H1 (cell line): ENCODE results near the gene PKN3. TPM values are rescaled to one million over a fixed set of nuclear protein-coding genes. Genes with fewer than 3 reads are reported as not detected.

Source experiments
- CTCF ChIA-PET: fragments of 300-600 bp; sonication (Branson Sonifier 250); formaldehyde crosslinking; loops from one replicate; lab custom pipeline; 2021; ENCODE audit not compliant: partially characterized antibody; lab: Charles Lee
- POLR2A ChIA-PET: fragments of 300-600 bp; sonication (Branson Sonifier 250); formaldehyde crosslinking; loops from one replicate; lab custom pipeline; 2021; ENCODE audit warnings: inconsistent platforms; ENCODE audit not compliant: partially characterized antibody; lab: Charles Lee
- DNase-seq, 2 experiments: peaks; one replicate each; pipeline versions ENCODE4 v3.0.0 to v3.0.0-alpha.2; 2010 to 2022; ENCODE audit warnings: low spot score in 2 of 2, low read depth in 1 of 2, mixed read lengths in 1 of 2
- FAIRE-seq: peaks from 2 replicates; lab custom pipeline; 2011; peaks lifted over from hg19 to GRCh38; lab: Jason Lieb, UNC
- H2AFZ ChIP-seq: 2 replicates; pipeline ENCODE4 v1.8.1; 2012; ENCODE audit warnings: low read length, inconsistent platforms
- H2AK5ac ChIP-seq: 2 replicates; pipeline ENCODE4 v1.6.1; 2013; ENCODE audit warnings: low read depth, low read length
- H2BK120ac ChIP-seq: replicated peaks from 2 replicates; pipeline ENCODE3; 2013; ENCODE audit warnings: low read depth, low read length, inconsistent platforms
- H2BK12ac ChIP-seq: 2 replicates; pipeline ENCODE4 v1.6.1; 2013; ENCODE audit warnings: low read depth, low read length
- H2BK15ac ChIP-seq: 2 replicates; pipeline ENCODE4 v1.6.1; 2013; ENCODE audit warnings: low read length
- H2BK20ac ChIP-seq: 2 replicates; pipeline ENCODE4 v1.6.1; 2013; ENCODE audit warnings: low read length
- H2BK5ac ChIP-seq: 2 replicates; pipeline ENCODE4 v1.6.1; 2013; ENCODE audit warnings: low read depth, low read length
- H3K14ac ChIP-seq: 2 replicates; pipeline ENCODE4 v1.6.1; 2013; ENCODE audit warnings: inconsistent platforms; ENCODE audit not compliant: insufficient read length
- H3K18ac ChIP-seq: 2 replicates; pipeline ENCODE4 v1.6.1; 2013; ENCODE audit warnings: low read length; ENCODE audit errors: extremely low read depth
- H3K23ac ChIP-seq: 2 replicates; pipeline ENCODE4 v1.6.1; 2013; ENCODE audit warnings: inconsistent platforms; ENCODE audit not compliant: insufficient read length
- H3K23me2 ChIP-seq: 2 replicates; pipeline ENCODE4 v1.6.1; 2013; ENCODE audit warnings: low read depth, low read length
- H3K27ac ChIP-seq: 2 replicates; pipeline ENCODE4 v1.6.1; 2011; ENCODE audit warnings: low read depth, low read length, inconsistent platforms
- H3K27me3 ChIP-seq, 4 experiments: replicated peaks in 1 of 4; 1 replicate in 1 of 4; 2 replicates in 3 of 4; pipeline versions ENCODE4 v1.6.1 to v1.8.1; 2011 to 2013; ENCODE audit warnings: low read length in 3 of 4, mild to moderate bottlenecking in 3 of 4, inconsistent platforms in 2 of 4, mixed read lengths in 2 of 4, moderate library complexity in 1 of 4; ENCODE audit not compliant: control insufficient read depth in 3 of 4, insufficient read depth in 3 of 4; ENCODE audit errors: extremely low read depth in 1 of 4
- H3K36me3 ChIP-seq, 4 experiments: 2 replicates each; pipeline versions ENCODE4 v1.6.1 to v1.8.1; 2011 to 2013; ENCODE audit warnings: mild to moderate bottlenecking in 4 of 4, low read length in 3 of 4, moderate library complexity in 2 of 4, control low read depth in 1 of 4, inconsistent platforms in 1 of 4; ENCODE audit not compliant: insufficient read depth in 4 of 4, control insufficient read depth in 2 of 4
- H3K4ac ChIP-seq: replicated peaks from 2 replicates; pipeline ENCODE3; 2013; ENCODE audit warnings: low read length, low read depth, mixed read lengths, inconsistent platforms; ENCODE audit not compliant: insufficient read length
- H3K4me1 ChIP-seq, 4 experiments: replicated peaks in 1 of 4; 1 replicate in 1 of 4; 2 replicates in 3 of 4; pipeline versions ENCODE4 v1.6.1 to v1.8.1; 2011 to 2013; ENCODE audit warnings: low read length in 3 of 4, inconsistent platforms in 2 of 4, mixed read lengths in 1 of 4; ENCODE audit not compliant: insufficient read depth in 4 of 4, control insufficient read depth in 3 of 4
- H3K4me2 ChIP-seq, 2 experiments: 2 replicates each; pipeline versions ENCODE4 v1.6.1 to v1.8.1; 2011 to 2013; ENCODE audit warnings: low read depth in 2 of 2, low read length in 2 of 2, control low read depth in 1 of 2, inconsistent platforms in 1 of 2, mild to moderate bottlenecking in 1 of 2; ENCODE audit not compliant: insufficient read depth in 1 of 2
- H3K4me3 ChIP-seq, 4 experiments: fragments of 200-600, 300-600 bp in 1 of 4; sonication (generic), shearing (Covaris generic), sonication (Bioruptor Twin) in 1 of 4; 2 replicates each; pipeline versions ENCODE4 v1.5.1 to v1.8.1; 2011 to 2016; ENCODE audit warnings: low read length in 4 of 4, low read depth in 3 of 4, control low read depth in 2 of 4, inconsistent platforms in 2 of 4, mild to moderate bottlenecking in 2 of 4, mixed read lengths in 1 of 4, moderate library complexity in 1 of 4; ENCODE audit not compliant: insufficient read depth in 2 of 4; ENCODE audit errors: extremely low read depth in 1 of 4
- H3K56ac ChIP-seq: replicated peaks from 2 replicates; pipeline ENCODE3; 2013; ENCODE audit warnings: low read depth, mild to moderate bottlenecking, mixed read lengths, low read length, inconsistent platforms; ENCODE audit not compliant: insufficient read length
- H3K79me1 ChIP-seq: 2 replicates; pipeline ENCODE4 v1.6.1; 2013; ENCODE audit warnings: low read depth, low read length, control low read depth
- H3K79me2 ChIP-seq, 2 experiments: 2 replicates each; pipeline versions ENCODE4 v1.6.1 to v1.8.1; 2012 to 2013; ENCODE audit warnings: low read length in 2 of 2, mild to moderate bottlenecking in 2 of 2, inconsistent platforms in 1 of 2; ENCODE audit not compliant: insufficient read depth in 2 of 2, control insufficient read depth in 1 of 2
- H3K9ac ChIP-seq, 4 experiments: replicated peaks in 1 of 4; 1 replicate in 1 of 4; 2 replicates in 3 of 4; pipeline versions ENCODE4 v1.6.1 to v1.8.1; 2011 to 2013; ENCODE audit warnings: low read depth in 3 of 4, low read length in 3 of 4, control low read depth in 2 of 4, mild to moderate bottlenecking in 2 of 4, moderate library complexity in 2 of 4, inconsistent platforms in 1 of 4; ENCODE audit errors: extremely low read depth in 1 of 4
- H3K9me3 ChIP-seq, 2 experiments: 2 replicates each; pipeline versions ENCODE4 v1.6.1 to v1.8.1; 2012 to 2013; ENCODE audit warnings: mild to moderate bottlenecking in 2 of 2, moderate library complexity in 2 of 2, control low read depth in 1 of 2, inconsistent platforms in 1 of 2, low read depth in 1 of 2, low read length in 1 of 2, mixed read lengths in 1 of 2; ENCODE audit not compliant: insufficient read depth in 2 of 2
- H4K20me1 ChIP-seq, 2 experiments: replicated peaks in 1 of 2; 2 replicates each; pipeline versions ENCODE3 to v1.8.1; 2011 to 2013; ENCODE audit warnings: inconsistent platforms in 2 of 2, low read length in 2 of 2, mild to moderate bottlenecking in 1 of 2; ENCODE audit not compliant: insufficient read depth in 2 of 2, control insufficient read depth in 1 of 2
- H4K5ac ChIP-seq: 2 replicates; pipeline ENCODE4 v1.6.1; 2013; ENCODE audit warnings: low read length, low read depth, mixed read lengths, inconsistent platforms; ENCODE audit not compliant: insufficient read length
- H4K8ac ChIP-seq: 2 replicates; pipeline ENCODE4 v1.8.0; 2013; ENCODE audit warnings: mild to moderate bottlenecking, moderate library complexity, low read length, inconsistent platforms; ENCODE audit not compliant: insufficient read depth; ENCODE audit errors: extremely low read depth
- H4K91ac ChIP-seq: replicated peaks from 2 replicates; pipeline ENCODE3; 2013; ENCODE audit warnings: low read length, mixed read lengths, inconsistent platforms; ENCODE audit not compliant: insufficient read length
- ASH2L ChIP-seq: fragments of 200-600, 300-600 bp; sonication (generic); IDR thresholded peaks from one replicate; pipeline ENCODE4 v1.7.1; 2017; ENCODE audit warnings: low read length
- CTBP2 ChIP-seq: IDR thresholded peaks from 2 replicates; pipeline ENCODE4 v1.7.0; 2011; ENCODE audit warnings: borderline replicate concordance, mild to moderate bottlenecking, moderate library complexity, mixed read lengths, low read length; ENCODE audit not compliant: insufficient read depth, insufficient read length
- EGR1 ChIP-seq: IDR thresholded peaks from 2 replicates; pipeline ENCODE4 v1.6.1; 2011; ENCODE audit warnings: low read depth, low read length, borderline replicate concordance
- PHF8 ChIP-seq: fragments of 200-600 bp; sonication (generic); conservative IDR thresholded peaks from 2 replicates; pipeline ENCODE4 v1.7.1; 2012; ENCODE audit warnings: low read depth, mild to moderate bottlenecking, inconsistent platforms, low read length, moderate library complexity
- POLR2A ChIP-seq, 2 experiments: IDR thresholded peaks; 1 replicate in 1 of 2; 2 replicates in 1 of 2; pipeline ENCODE4 v1.6.1; 2011; ENCODE audit warnings: low read depth in 2 of 2, low read length in 2 of 2, mild to moderate bottlenecking in 2 of 2; ENCODE audit errors: control extremely low read depth in 1 of 2
- POLR2AphosphoS5 ChIP-seq: IDR thresholded peaks from 2 replicates; pipeline ENCODE4 v1.6.1; 2011; ENCODE audit warnings: low read depth, low read length
- SIN3A ChIP-seq, 2 experiments: IDR thresholded peaks in 1 of 2; conservative IDR thresholded peaks in 1 of 2; 2 replicates each; pipeline ENCODE4 v1.6.1; 2011 to 2012; ENCODE audit warnings: low read length in 2 of 2, improper control_type of control experiment in 1 of 2, low read depth in 1 of 2, mild to moderate bottlenecking in 1 of 2
- SUZ12 ChIP-seq: fragments of 200-600 bp; sonication (generic); IDR thresholded peaks from 2 replicates; pipeline ENCODE4 v1.6.1; 2012; ENCODE audit warnings: mild to moderate bottlenecking, inconsistent platforms, low read length, moderate library complexity, mixed read lengths
- TEAD4 ChIP-seq: IDR thresholded peaks from 2 replicates; pipeline ENCODE4 v1.6.1; 2012; ENCODE audit warnings: low read depth, low read length, inconsistent platforms, mixed read lengths
- WGBS, 2 experiments: shearing (Covaris generic) in 1 of 2; methylation state at CpG; one replicate each; pipeline versions ENCODE4 v1.1.6 to v1.1.7; 2013 to 2015; ENCODE audit warnings: low lambda C conversion rate in 2 of 2, mixed read lengths in 2 of 2, inconsistent platforms in 1 of 2, low coverage in 1 of 2, missing lambda C conversion rate in 1 of 2; ENCODE audit not compliant: insufficient replicate concordance in 2 of 2, insufficient coverage in 1 of 2, insufficient read length in 1 of 2; ENCODE audit errors: extremely low coverage in 1 of 2, missing lambda C conversion rate in 1 of 2; 5-methylcytosine and 5-hydroxymethylcytosine counted together
- polyA plus RNA-seq, 7 experiments: library from polyadenylated mRNA; depleted of rRNA in 3 of 7; stranded (reverse) in 5 of 7; unstranded in 2 of 7; fragments of >200 nt in 5 of 7; fragments of 200-250 nt in 2 of 7; gene quantifications; 1 replicate in 5 of 7; 2 replicates in 1 of 7; 4 replicates in 1 of 7; pipeline versions ENCODE4 v1.2.1 to v1.2.3, GENCODE V29; 2011 to 2013; ENCODE audit warnings: missing spikeins in 2 of 7, mixed read lengths in 2 of 7
- total RNA-seq: library from RNA; stranded (reverse); fragmentation: NEBNext Ultra II Directional; extraction: Animal tissue kit (Norgen Biotek cat#: 25700); gene quantifications from 2 replicates; pipeline ENCODE4 v1.2.1, GENCODE V29; 2021
- TF ChIP-seq, protein P1 (sequence below): IDR thresholded peaks from 2 replicates; pipeline ENCODE4 v1.6.1; 2012; ENCODE audit warnings: inconsistent platforms

Gene PKN3
- total and polyA plus RNA-seq, 2 of the 8 experiments (the other 6 are each of a cell fraction or from before 2014, with no cell fraction given), result 15.7 to 16.3 TPM

GRCh38 chr9:128656416-128657343, 45.6 kb upstream of the PKN3 start, which contains the start of gene DYNC2I2:
Gene DYNC2I2 (minus strand): TSS chr9:128656847. CDS start chr9:128656726, 121 bp downstream.
- H4K5ac ChIP-seq, result peak within 1 kb of the TSS; percentile 100
- no peak within 1 kb of the TSS for H2AK5ac ChIP-seq
- H3K9ac ChIP-seq, result peak within 1 kb of the TSS; percentile 93 to 100 (median 99)
- WGBS, 2 experiments, result 2% methylated on average over 71 of the region's 86 CpGs; no CpG with 5 or more reads in 1 of the 2 experiments
- H4K20me1 ChIP-seq, result peaks cover 0 to 2% of the 10 kb centered on the region in 2 experiments
- no peak within 1 kb of the TSS for H3K14ac ChIP-seq
- H4K91ac ChIP-seq, result peak within 1 kb of the TSS; percentile 100
- H3K56ac ChIP-seq, result peak within 1 kb of the TSS; percentile 98
- peak within 1 kb of the TSS; percentile 91 for H2BK120ac ChIP-seq
- peak within 1 kb of the TSS; percentile 100 for H2BK5ac ChIP-seq
- peak within 1 kb of the TSS; percentile 66 to 86 (median 68) for H3K4me3 ChIP-seq
- peak within 1 kb of the TSS; percentile 68 to 98 for H3K4me2 ChIP-seq
- FAIRE-seq (no peak), DNase-seq (peak; percentile 84 to 97)
- H3K23me2 ChIP-seq, result peaks cover 4% of the 10 kb centered on the region; the same call in 1 of the 2 replicates
- no peaks in the 10 kb centered on the region for H3K27me3 ChIP-seq
- H3K27ac ChIP-seq, result peak within 1 kb of the TSS; percentile 100
- peak within 1 kb of the TSS; percentile 99 for H2BK12ac ChIP-seq
- H3K36me3 ChIP-seq, result peaks cover 0 to 9% (median 0%) of the 10 kb centered on the region in 4 experiments; a peak in 1 of 8 replicates
- H2BK20ac ChIP-seq, result peak within 1 kb of the TSS; percentile 100
- no peak within 1 kb of the TSS for H3K4ac ChIP-seq
- peak within 1 kb of the TSS; percentile 100 for H2AFZ ChIP-seq
- peak within 1 kb of the TSS; percentile 100; the same call in 1 of the 2 replicates for H4K8ac ChIP-seq
- POLR2A ChIA-PET, result interaction anchor here (0.9 to 43.1 kb wide), 3 partner anchors 13 to 39 kb away, joined by 3 to 1197 read pairs (median 4); partner anchors contain the start of genes PKN3 and SET
- H3K79me2 ChIP-seq, result peaks cover 0 to 2% of the 10 kb centered on the region in 2 experiments; a peak in 1 of 4 replicates
- H3K4me1 ChIP-seq, result no peaks in the 10 kb centered on the region; a peak in 2 of 7 replicates
- peak within 1 kb of the TSS; percentile 100 for H3K18ac ChIP-seq
- CTCF ChIA-PET, result interaction anchor here (1.2 kb wide), 1 partner anchor 13 kb away, joined by 4 read pairs; no protein-coding TSS in a partner anchor
- no peaks in the 10 kb centered on the region for H3K9me3 ChIP-seq
- H3K79me1 ChIP-seq, result no peaks in the 10 kb centered on the region; the same call in 1 of the 2 replicates
- no peak within 1 kb of the TSS for H3K23ac ChIP-seq
- H2BK15ac ChIP-seq, result no peak within 1 kb of the TSS
- TF ChIP-seq SUZ12, result no peak
- TF ChIP-seq POLR2AphosphoS5, result peak; percentile 43; the same call in 1 of the 2 replicates
- TF ChIP-seq TEAD4, result peak; percentile 96
- TF ChIP-seq EGR1, result no peak
- TF ChIP-seq ASH2L, result peak; percentile 85
- TF ChIP-seq CTBP2, result no peak
- TF ChIP-seq POLR2A (IDR thresholded peaks at IDR 0.05; ENCODE audit: control extremely low read depth in 1 of 2, low read depth in 2 of 2, low read length in 2 of 2), result peak; percentile 82 to 87
- TF ChIP-seq PHF8, result peak; percentile 79
- TF ChIP-seq, protein P1, sequence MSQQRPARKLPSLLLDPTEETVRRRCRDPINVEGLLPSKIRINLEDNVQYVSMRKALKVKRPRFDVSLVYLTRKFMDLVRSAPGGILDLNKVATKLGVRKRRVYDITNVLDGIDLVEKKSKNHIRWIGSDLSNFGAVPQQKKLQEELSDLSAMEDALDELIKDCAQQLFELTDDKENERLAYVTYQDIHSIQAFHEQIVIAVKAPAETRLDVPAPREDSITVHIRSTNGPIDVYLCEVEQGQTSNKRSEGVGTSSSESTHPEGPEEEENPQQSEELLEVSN, result peak; percentile 78
- peak; percentile 65 to 86; a peak in 1 of 4 replicates for TF ChIP-seq SIN3A (conservative IDR thresholded peaks at IDR 0.05 in 1 of 2, IDR thresholded peaks at IDR 0.05 in 1 of 2; ENCODE audit: low read depth in 1 of 2, low read length in 2 of 2)
